Fibroblast of mammary gland (primary cell): Measurements from ENCODE around the gene TMA7B.

Source experiments
- DNase-seq: peaks from one replicate; pipeline ENCODE4 v3.0.0-alpha.2; 2010; ENCODE audit warnings: low read depth
- H3K4me3 ChIP-seq: 2 replicates; pipeline ENCODE4 v1.5.1; 2011; ENCODE audit warnings: low read depth, mild to moderate bottlenecking, low read length, moderate library complexity; ENCODE audit not compliant: control insufficient read depth
- TF ChIP-seq, protein P1 (sequence below): conservative IDR thresholded peaks from 2 replicates; pipeline ENCODE4 v1.5.1; 2011; ENCODE audit warnings: low read depth, low read length, inconsistent platforms; ENCODE audit not compliant: control insufficient read depth, insufficient read depth

Gene TMA7B

GRCh38 chr22:39932918-39933649 lies 27.1 kb upstream of the TMA7B start:
- TF ChIP-seq, protein P1, sequence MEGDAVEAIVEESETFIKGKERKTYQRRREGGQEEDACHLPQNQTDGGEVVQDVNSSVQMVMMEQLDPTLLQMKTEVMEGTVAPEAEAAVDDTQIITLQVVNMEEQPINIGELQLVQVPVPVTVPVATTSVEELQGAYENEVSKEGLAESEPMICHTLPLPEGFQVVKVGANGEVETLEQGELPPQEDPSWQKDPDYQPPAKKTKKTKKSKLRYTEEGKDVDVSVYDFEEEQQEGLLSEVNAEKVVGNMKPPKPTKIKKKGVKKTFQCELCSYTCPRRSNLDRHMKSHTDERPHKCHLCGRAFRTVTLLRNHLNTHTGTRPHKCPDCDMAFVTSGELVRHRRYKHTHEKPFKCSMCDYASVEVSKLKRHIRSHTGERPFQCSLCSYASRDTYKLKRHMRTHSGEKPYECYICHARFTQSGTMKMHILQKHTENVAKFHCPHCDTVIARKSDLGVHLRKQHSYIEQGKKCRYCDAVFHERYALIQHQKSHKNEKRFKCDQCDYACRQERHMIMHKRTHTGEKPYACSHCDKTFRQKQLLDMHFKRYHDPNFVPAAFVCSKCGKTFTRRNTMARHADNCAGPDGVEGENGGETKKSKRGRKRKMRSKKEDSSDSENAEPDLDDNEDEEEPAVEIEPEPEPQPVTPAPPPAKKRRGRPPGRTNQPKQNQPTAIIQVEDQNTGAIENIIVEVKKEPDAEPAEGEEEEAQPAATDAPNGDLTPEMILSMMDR = peak; percentile 73
- H3K4me3 ChIP-seq = no peak overlapping the region
- peak; percentile 43 for DNase-seq

DNA sequence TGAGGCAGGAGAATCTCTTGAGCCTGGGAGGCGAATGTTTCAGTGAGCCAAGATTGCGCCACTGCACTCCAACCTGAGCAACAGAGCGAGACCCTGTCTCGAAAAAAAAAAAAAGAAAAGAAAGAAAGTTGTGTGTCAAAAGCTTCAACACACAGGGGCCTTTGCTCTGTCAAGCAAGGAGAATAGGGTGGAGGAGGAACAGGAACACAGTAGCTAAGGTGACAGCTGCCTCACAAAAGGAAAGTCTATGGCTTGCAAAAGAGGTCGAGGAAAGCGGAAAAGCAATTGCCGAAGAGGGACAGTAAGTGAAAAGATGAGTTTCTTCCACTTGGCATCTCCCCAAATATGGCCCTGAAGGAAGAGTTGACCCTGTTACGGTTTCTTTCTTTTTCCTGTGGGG lies 26.5 kb upstream of the TMA7B start:
- no peak overlapping the region for H3K4me3 ChIP-seq
- TF ChIP-seq, protein P1 = no peak
- DNase-seq = no peak

GRCh38 chr22:39935116-39935515 lies 25.1 kb upstream of the TMA7B start:
- DNase-seq = no peak
- H3K4me3 ChIP-seq = no peak overlapping the region
- TF ChIP-seq, protein P1 = no peak

DNA sequence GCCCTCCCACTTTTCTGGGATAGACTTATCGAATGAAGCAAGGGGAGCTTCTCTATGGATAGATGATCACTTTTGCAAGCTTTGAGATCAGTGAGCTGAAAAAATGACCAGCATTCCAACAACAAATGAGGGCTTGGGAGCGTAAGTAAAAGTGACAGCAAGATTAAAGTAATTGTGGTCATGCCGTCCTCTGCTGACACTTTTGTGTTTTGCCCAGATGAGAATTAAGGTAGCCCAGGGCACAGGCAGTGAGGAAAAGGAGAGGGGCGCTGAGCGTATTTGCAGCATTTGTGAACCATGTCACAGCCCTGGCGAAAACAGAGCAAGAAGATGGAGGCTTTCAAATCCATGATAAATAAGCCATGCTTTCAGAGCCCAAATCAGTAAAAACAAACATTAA lies 24.6 kb upstream of the TMA7B start:
- TF ChIP-seq, protein P1 = no peak
- H3K4me3 ChIP-seq = no peak overlapping the region
- no peak for DNase-seq

- DNase-seq = no peak
- no peak overlapping the region for H3K4me3 ChIP-seq
- TF ChIP-seq, protein P1 = no peak
Observed at GRCh38 chr22:39936523-39937145, 23.6 kb upstream of the TMA7B start.

DNA sequence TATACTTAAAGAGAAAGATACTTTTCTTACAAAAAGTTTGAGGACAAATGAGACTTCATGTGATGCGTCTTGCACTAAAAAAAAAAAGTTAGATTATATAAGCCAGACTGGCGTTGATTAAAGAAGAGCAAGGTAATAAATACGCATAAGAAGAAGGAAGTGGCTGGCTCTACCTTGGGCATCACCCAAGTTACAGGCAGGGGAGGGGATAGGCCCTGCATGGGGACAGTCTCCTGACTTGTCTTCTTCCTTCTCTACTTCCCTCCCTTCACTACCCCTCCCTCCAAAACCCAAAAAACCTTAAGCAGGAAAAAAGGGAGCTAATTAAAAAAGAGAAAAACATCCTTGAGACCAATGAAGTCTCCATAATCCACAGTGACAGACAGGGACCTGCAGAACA lies 22.3 kb upstream of the TMA7B start:
- TF ChIP-seq, protein P1 = no peak
- no peak overlapping the region for H3K4me3 ChIP-seq
- DNase-seq = no peak

GRCh38 chr22:39938509-39939111 lies 21.6 kb upstream of the TMA7B start:
- H3K4me3 ChIP-seq = no peak overlapping the region
- TF ChIP-seq, protein P1 = no peak
- no peak for DNase-seq
